Natural killer cell (primary cell): ENCODE data around the gene SORL1. TPM values are rescaled to one million over a fixed set of nuclear protein-coding genes. Genes with fewer than 3 reads are reported as not detected.

ENCODE experiments used
- ATAC-seq, 3 donors: fragments of 150-1000 bp in 2 of 3; fragments of 200-7000 bp in 1 of 3; cut with Tn5 transposase; 1 replicate in 1 of 3; 2 replicates in 2 of 3; pipeline ENCODE4 v1.10.0; 2021; ENCODE audit warnings: mild to moderate bottlenecking in 2 of 3, moderate library complexity in 2 of 3
- DNase-seq, 2 donors: peaks; one replicate each; pipeline versions ENCODE4 v3.0.0 to v3.0.0-alpha.2; 2013 to 2021; ENCODE audit warnings: mixed read lengths in 1 of 2
- H3K27ac ChIP-seq: one replicate; pipeline ENCODE4 v1.5.1; 2013; ENCODE audit warnings: mild to moderate bottlenecking, low read length
- H3K27me3 ChIP-seq: one replicate; pipeline ENCODE4 v1.6.1; 2013; ENCODE audit warnings: low read length; ENCODE audit not compliant: control insufficient read depth, insufficient read depth
- H3K36me3 ChIP-seq: one replicate; pipeline ENCODE4 v1.6.1; 2013; ENCODE audit warnings: low read length; ENCODE audit not compliant: control insufficient read depth, insufficient read depth
- H3K4me1 ChIP-seq: one replicate; pipeline ENCODE4 v1.6.1; 2013; ENCODE audit warnings: low read length; ENCODE audit not compliant: control insufficient read depth, insufficient read depth
- H3K4me3 ChIP-seq: one replicate; pipeline ENCODE4 v1.5.1; 2013; ENCODE audit warnings: low read length
- H3K9me3 ChIP-seq: one replicate; pipeline ENCODE4 v1.6.1; 2013; ENCODE audit warnings: low read length; ENCODE audit not compliant: control insufficient read depth, insufficient read depth
- H3K27ac Mint-ChIP-seq, 2 donors: one replicate each; pipeline ENCODE4 v1.8.0; 2022; ENCODE audit warnings: mild to moderate bottlenecking in 2 of 2, mixed read lengths in 2 of 2, moderate library complexity in 1 of 2
- H3K27me3 Mint-ChIP-seq, 2 donors: one replicate each; pipeline ENCODE4 v1.8.0; 2022; ENCODE audit warnings: low read depth in 2 of 2, mixed read lengths in 2 of 2
- H3K36me3 Mint-ChIP-seq: one replicate; pipeline ENCODE4 v1.8.0; 2022; ENCODE audit warnings: mixed read lengths
- H3K4me1 Mint-ChIP-seq, 2 donors: one replicate each; pipeline ENCODE4 v1.8.0; 2022; ENCODE audit warnings: mixed read lengths in 2 of 2
- H3K4me3 Mint-ChIP-seq: one replicate; pipeline ENCODE4 v1.8.0; 2022; ENCODE audit warnings: mild to moderate bottlenecking, moderate library complexity, mixed read lengths
- H3K9me3 Mint-ChIP-seq, 2 donors: one replicate each; pipeline ENCODE4 v1.8.0; 2022; ENCODE audit warnings: mixed read lengths in 2 of 2
- CTCF ChIP-seq: fragments of 200-600 bp; IDR thresholded peaks from one replicate; pipeline ENCODE4 v1.8.0; 2022; ENCODE audit warnings: antibody characterized with exemption
- WGBS: methylation state at CpG from one replicate; pipeline ENCODE4 v1.1.7; 2013; ENCODE audit warnings: missing lambda C conversion rate; ENCODE audit not compliant: insufficient coverage; 5-methylcytosine and 5-hydroxymethylcytosine counted together
- intact Hi-C: fragments of 100-400 bp; cut with micrococcal nuclease; formaldehyde crosslinking; loops from one replicate; pipeline ENCODE4 v1.14.2; 2022
- total RNA-seq, 4 donors: library from RNA; stranded (reverse); fragments of 120-200 nt in 1 of 4; gene quantifications; one replicate each; pipeline versions ENCODE4 v1.2.3 to v1.2.4, GENCODE V29; 2013 to 2022

The SORL1 gene
- total RNA-seq, 3 donors from 2014 or later (not counting 1 experiment from before 2014, with no cell fraction given) = 386 to 519 (median 456) TPM

GRCh38 chr11:121561240-121561639 is 109.1 kb downstream of the SORL1 start:
- H3K27ac Mint-ChIP-seq = peak overlapping the region; percentile 62 to 77

GRCh38 chr11:121561716-121562115 is 109.6 kb downstream of the SORL1 start:
- Histone ChIP-seq H3K4me3 (no peak overlapping the region), H3K4me1 (peaks cover 5% of the 10 kb centered on the region), H3K27ac (no peak overlapping the region), H3K27me3 (no peaks in the 10 kb centered on the region), H3K9me3 (no peaks in the 10 kb centered on the region), H3K36me3 (peaks cover 80% of the 10 kb centered on the region)
- Mint-ChIP-seq H3K27ac (peak overlapping the region; percentile 62 to 77), H3K27me3 (no peaks in the 10 kb centered on the region), H3K36me3 (peaks cover 21% of the 10 kb centered on the region), H3K4me3 (no peak overlapping the region), H3K9me3 (no peaks in the 10 kb centered on the region), H3K4me1 (peaks cover 35 to 48% of the 10 kb centered on the region in 2 donors)
- 97% methylated on average over 5 of the region's 5 CpGs for WGBS
- DNase-seq = no peak
- intact Hi-C loops = no loop called here
- no peak for ATAC-seq
- TF ChIP-seq CTCF = no peak

More at GRCh38 chr11:121561240-121561639, 109.1 kb downstream of the SORL1 start:
- no peak overlapping the region for H3K4me3 Mint-ChIP-seq
- intact Hi-C loops = no loop called here
- H3K36me3 Mint-ChIP-seq = peaks cover 20% of the 10 kb centered on the region
- Histone ChIP-seq H3K27ac (no peak overlapping the region), H3K36me3 (peaks cover 80% of the 10 kb centered on the region), H3K4me3 (no peak overlapping the region), H3K27me3 (no peaks in the 10 kb centered on the region), H3K9me3 (no peaks in the 10 kb centered on the region), H3K4me1 (peaks cover 5% of the 10 kb centered on the region)
- no peaks in the 10 kb centered on the region for H3K9me3 Mint-ChIP-seq
- DNase-seq = no peak
- WGBS = 76% methylated on average over 5 of the region's 5 CpGs
- H3K27me3 Mint-ChIP-seq = no peaks in the 10 kb centered on the region
- H3K4me1 Mint-ChIP-seq = peaks cover 39 to 52% of the 10 kb centered on the region in 2 donors
- no peak for ATAC-seq
- no peak for TF ChIP-seq CTCF

GRCh38 chr11:121563003-121563402 is 110.9 kb downstream of the SORL1 start:
- Mint-ChIP-seq H3K27me3 (no peaks in the 10 kb centered on the region), H3K36me3 (peaks cover 28% of the 10 kb centered on the region), H3K4me3 (no peak overlapping the region), H3K27ac (peak overlapping the region; percentile 62 to 77), H3K4me1 (peaks cover 32 to 42% of the 10 kb centered on the region in 2 donors), H3K9me3 (no peaks in the 10 kb centered on the region)
- WGBS = 42% methylated on average over 3 of the region's 4 CpGs
- H3K4me1 ChIP-seq = peaks cover 5% of the 10 kb centered on the region
- ATAC-seq = peak; percentile 55 to 92 (median 83)
- no peak overlapping the region for H3K27ac ChIP-seq
- no peaks in the 10 kb centered on the region for H3K9me3 ChIP-seq
- intact Hi-C loops = no loop called here
- peak in 1 of 2 donors; percentile 23 for DNase-seq
- H3K36me3 ChIP-seq = peaks cover 82% of the 10 kb centered on the region
- H3K27me3 ChIP-seq = no peaks in the 10 kb centered on the region
- H3K4me3 ChIP-seq = no peak overlapping the region
- no peak for TF ChIP-seq CTCF
